HepG2 (cell line): ENCODE results near the gene ACSS2. TPM values are rescaled to one million over a fixed set of nuclear protein-coding genes. Genes with fewer than 3 reads are reported as not detected.

ENCODE experiments used
- GTF3A ChIP-seq: sonication (generic); formaldehyde crosslinking; conservative IDR thresholded peaks from 2 replicates; pipeline ENCODE4 v1.4.0; 2020; ENCODE audit warnings: mild to moderate bottlenecking, missing genetic modification reagents
- IKZF5 ChIP-seq: IDR thresholded peaks from 2 replicates; pipeline ENCODE4 v1.6.1; 2018; ENCODE audit warnings: missing genetic modification reagents, mild to moderate bottlenecking, missing compliant biosample characterization
- JUN ChIP-seq: sonication (generic); formaldehyde crosslinking; IDR thresholded peaks from 2 replicates; pipeline ENCODE4 v1.4.0; 2020; ENCODE audit warnings: mild to moderate bottlenecking, missing genetic modification reagents
- LRRFIP1 ChIP-seq: sonication (generic); formaldehyde crosslinking; conservative IDR thresholded peaks from 2 replicates; pipeline ENCODE4 v1.4.0; 2020; ENCODE audit warnings: missing genetic modification reagents
- MYPOP ChIP-seq: sonication (generic); formaldehyde crosslinking; IDR thresholded peaks from 2 replicates; pipeline ENCODE4 v1.8.1; 2023; ENCODE audit warnings: mild to moderate bottlenecking, moderate library complexity, missing genetic modification reagents
- NR2F2 ChIP-seq: IDR thresholded peaks from 2 replicates; pipeline ENCODE4 v1.6.1; 2012; ENCODE audit warnings: low read depth, inconsistent platforms, borderline replicate concordance
- PHB2 ChIP-seq: fragments of 450-650 bp; IDR thresholded peaks from 2 replicates; pipeline ENCODE4 v1.6.1; 2018; ENCODE audit not compliant: partially characterized antibody
- RELA ChIP-seq: sonication (generic); formaldehyde crosslinking; IDR thresholded peaks from 2 replicates; pipeline ENCODE4 v1.4.0; 2020; ENCODE audit warnings: missing genetic modification reagents
- SNAPC4 ChIP-seq: sonication (generic); formaldehyde crosslinking; IDR thresholded peaks from 2 replicates; pipeline ENCODE4 v1.4.0; 2020; ENCODE audit warnings: mild to moderate bottlenecking, missing genetic modification reagents
- SNRNP70 ChIP-seq: fragments of 200-400 bp; formaldehyde crosslinking; IDR thresholded peaks from 2 replicates; pipeline ENCODE4 v1.6.1; 2017; ENCODE audit warnings: mild to moderate bottlenecking, low read depth, low read length, moderate library complexity
- SRSF1 ChIP-seq: fragments of 200-400 bp; formaldehyde crosslinking; optimal IDR thresholded peaks from 2 replicates; pipeline ENCODE3; 2017; ENCODE audit warnings: mild to moderate bottlenecking, low read depth, low read length, moderate library complexity
- TCF12 ChIP-seq, 2 experiments: fragments of 450-650 bp in 1 of 2; sonication (generic) in 1 of 2; formaldehyde crosslinking in 1 of 2; IDR thresholded peaks; 2 replicates each; pipeline versions ENCODE4 v1.6.1 to v1.8.0; 2017 to 2022; ENCODE audit warnings: antibody characterized with exemption in 1 of 2, mild to moderate bottlenecking in 1 of 2, missing genetic modification reagents in 1 of 2, moderate library complexity in 1 of 2
- TSC22D2 ChIP-seq: sonication (generic); formaldehyde crosslinking; IDR thresholded peaks from 2 replicates; pipeline ENCODE4 v1.5.1; 2020; ENCODE audit warnings: missing genetic modification reagents, mild to moderate bottlenecking, borderline replicate concordance
- ZKSCAN5 ChIP-seq: sonication (generic); formaldehyde crosslinking; IDR thresholded peaks from 2 replicates; pipeline ENCODE4 v1.5.1; 2020; ENCODE audit warnings: mild to moderate bottlenecking, missing genetic modification reagents
- ZNF264 ChIP-seq: sonication (generic); formaldehyde crosslinking; IDR thresholded peaks from 2 replicates; pipeline ENCODE4 v1.4.0; 2020; ENCODE audit warnings: missing genetic modification reagents
- ZNF44 ChIP-seq: sonication (generic); formaldehyde crosslinking; IDR thresholded peaks from 2 replicates; pipeline ENCODE4 v1.5.1; 2020; ENCODE audit warnings: mild to moderate bottlenecking, missing genetic modification reagents
- ZNF468 ChIP-seq: sonication (generic); formaldehyde crosslinking; IDR thresholded peaks from 2 replicates; pipeline ENCODE4 v1.8.0; 2022; ENCODE audit warnings: mild to moderate bottlenecking, moderate library complexity, missing genetic modification reagents
- ZNF543 ChIP-seq: sonication (generic); formaldehyde crosslinking; IDR thresholded peaks from 2 replicates; pipeline ENCODE4 v1.4.0; 2020; ENCODE audit warnings: mild to moderate bottlenecking, missing genetic modification reagents
- ZNF564 ChIP-seq: sonication (generic); formaldehyde crosslinking; IDR thresholded peaks from 2 replicates; pipeline ENCODE4 v1.8.1; 2023; ENCODE audit warnings: mild to moderate bottlenecking, missing genetic modification reagents
- ZNF598 ChIP-seq: sonication (generic); formaldehyde crosslinking; IDR thresholded peaks from 2 replicates; pipeline ENCODE4 v1.5.1; 2020; ENCODE audit warnings: mild to moderate bottlenecking, missing genetic modification reagents, borderline replicate concordance
- ZNF891 ChIP-seq: sonication (generic); formaldehyde crosslinking; IDR thresholded peaks from 2 replicates; pipeline ENCODE4 v1.5.0; 2020; ENCODE audit warnings: mild to moderate bottlenecking, missing genetic modification reagents
- polyA plus RNA-seq, 8 experiments: library from polyadenylated mRNA; depleted of rRNA in 3 of 8; stranded (reverse) in 7 of 8; unstranded in 1 of 8; fragments of >200 nt; fragmentation: Illumina TruSeq in 4 of 8; extraction: Trizol in 4 of 8; gene quantifications; 2 replicates each; pipeline versions ENCODE4 v1.2.1 to v1.2.3, GENCODE V29; 2011 to 2016; ENCODE audit warnings: low read depth in 4 of 8, missing spikeins in 1 of 8, mixed read lengths in 1 of 8; ENCODE audit not compliant: insufficient read depth in 1 of 8
- total RNA-seq, 5 experiments: library from RNA; depleted of rRNA; stranded (reverse); fragments of >200 nt; fragmentation: Illumina TruSeq; extraction: Trizol; gene quantifications; 2 replicates each; pipeline ENCODE4 v1.2.3, GENCODE V29; 2016; ENCODE audit warnings: low read depth in 1 of 5

ACSS2 gene
- total and polyA plus RNA-seq, 2 of the 13 experiments (the other 11 are each of a cell fraction or from before 2014, with no cell fraction given), result 72.8 to 89.7 TPM

GRCh38 chr20:34872622-34873224 is 3.7 kb upstream of the ACSS2 start, which contains the start of gene GGT7 (continued):
- TF ChIP-seq LRRFIP1 (CRISPR knock-in tag), result no peak
- no peak for TF ChIP-seq NR2F2
- TF ChIP-seq IKZF5 (CRISPR knock-in tag), result peak; percentile 89
- peak; percentile 82; the same call in 1 of the 2 replicates for TF ChIP-seq RELA (CRISPR knock-in tag)
- no peak for TF ChIP-seq GTF3A (CRISPR knock-in tag)
- TF ChIP-seq PHB2, result no peak
- TF ChIP-seq ZNF543 (CRISPR knock-in tag), result peak; percentile 80
- peak; percentile 79; the same call in 1 of the 2 replicates for TF ChIP-seq ZNF598 (CRISPR knock-in tag)
- TF ChIP-seq SNRNP70, result no peak
- TF ChIP-seq ZNF468, result no peak
- TF ChIP-seq ZNF891 (CRISPR knock-in tag), result peak; percentile 93; the same call in 1 of the 2 replicates
- peak; percentile 64; the same call in 1 of the 2 replicates for TF ChIP-seq JUN (CRISPR knock-in tag)
- peak; percentile 98 for TF ChIP-seq MYPOP (CRISPR knock-in tag)
- no peak for TF ChIP-seq ZNF264 (CRISPR knock-in tag)
- TF ChIP-seq TCF12 (IDR thresholded peaks at IDR 0.05), result no peak
- TF ChIP-seq TCF12 (CRISPR knock-in tag; IDR thresholded peaks at IDR 0.05), result peak; percentile 88
- TF ChIP-seq ZKSCAN5 (CRISPR knock-in tag), result no peak
- TF ChIP-seq ZNF44 (CRISPR knock-in tag), result no peak; the same call in 1 of the 2 replicates
- TF ChIP-seq SRSF1, result peak; percentile 85
- TF ChIP-seq ZNF564 (CRISPR knock-in tag), result peak; percentile 75
- TF ChIP-seq TSC22D2 (CRISPR knock-in tag), result no peak
- TF ChIP-seq SNAPC4, result 0 out of 2 replicates have a peak, but pooled peaks have one; percentile 50
